NCI-H2081 treated with DMSO at 0.1 percent for 48 hours (cell line): ENCODE results near the gene EEF1AKMT3.

Source experiments
- DNase-seq: peaks from one replicate; lab custom pipeline; 2025; lab: John Stamatoyannopoulos, UW

EEF1AKMT3 gene

DNA sequence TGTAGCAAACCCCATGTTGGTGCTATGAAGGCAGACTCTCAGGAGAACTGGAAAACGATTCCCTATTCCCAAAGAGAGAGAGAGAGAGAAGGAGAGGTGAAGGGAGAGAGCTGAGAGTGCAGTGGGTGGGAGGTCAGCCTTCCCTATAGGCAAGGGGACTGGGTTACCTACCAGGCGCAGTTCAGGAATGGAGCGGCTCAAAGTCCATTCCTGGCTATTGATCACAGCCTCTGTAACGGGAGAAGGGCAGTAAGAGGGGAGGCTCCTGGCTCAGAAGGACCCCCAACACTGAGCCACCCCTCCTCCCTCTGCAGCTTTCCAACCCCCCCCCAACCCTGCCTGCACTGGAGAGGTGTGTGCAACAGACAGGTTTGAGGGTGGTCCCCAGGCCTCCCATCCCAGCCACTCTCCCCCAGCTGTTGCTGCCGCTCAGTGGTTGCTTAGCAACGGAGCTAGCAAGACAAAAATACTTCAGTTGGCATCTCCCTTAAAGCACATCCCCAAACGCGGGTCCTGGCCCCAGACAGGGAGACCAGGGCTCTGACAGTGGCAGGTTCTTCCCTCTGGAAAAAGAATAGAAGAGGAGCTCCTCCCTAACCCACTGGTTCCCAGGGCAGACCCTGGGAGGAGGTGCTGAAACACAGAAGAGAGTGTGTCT is 37.1 kb upstream of the EEF1AKMT3 start:
- DNase-seq, result no peak

DNA sequence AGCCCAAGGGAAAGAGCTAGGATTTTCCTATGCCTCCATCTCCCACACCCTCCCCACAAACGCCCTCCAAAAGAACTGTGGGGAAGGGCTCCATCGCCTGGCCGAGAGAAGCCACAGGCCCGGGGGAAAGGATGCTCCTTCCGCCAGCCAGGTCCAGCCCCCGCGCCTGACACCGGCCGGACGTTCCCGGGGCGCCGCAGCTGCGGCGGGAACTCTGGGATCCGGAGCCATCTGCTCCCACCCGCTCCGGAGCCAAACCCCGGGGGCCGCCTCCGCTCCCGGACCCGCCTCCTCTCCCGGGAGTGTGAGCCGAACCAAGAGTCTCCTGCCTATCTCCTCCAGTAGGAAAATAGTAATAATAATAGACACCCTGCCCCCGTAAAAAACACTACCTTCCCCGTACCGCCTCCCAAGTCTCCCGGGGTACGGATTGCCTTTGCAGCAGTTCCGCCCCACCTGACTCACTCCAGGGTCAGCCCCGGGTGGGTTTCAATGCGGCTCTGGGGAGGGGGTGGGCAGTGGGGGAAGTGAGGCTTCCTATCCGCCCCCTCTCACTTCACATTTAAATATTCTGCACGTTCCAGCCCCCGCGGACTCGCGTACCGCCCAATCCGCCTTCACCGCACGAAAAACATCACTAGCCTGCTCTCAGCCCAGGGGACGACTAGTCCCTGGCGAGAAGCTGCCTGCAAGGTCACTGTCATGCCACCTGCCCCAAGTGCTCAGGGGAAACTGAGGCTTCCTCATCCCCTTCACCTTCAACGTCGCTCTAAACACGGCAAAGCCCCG is 36.3 kb upstream of the EEF1AKMT3 start:
- DNase-seq, result no peak

GRCh38 chr12:57736741-57737466 is 35.5 kb upstream of the EEF1AKMT3 start:
- no peak for DNase-seq

GRCh38 chr12:57737467-57738460 is 34.6 kb upstream of the EEF1AKMT3 start:
- no peak for DNase-seq

DNA sequence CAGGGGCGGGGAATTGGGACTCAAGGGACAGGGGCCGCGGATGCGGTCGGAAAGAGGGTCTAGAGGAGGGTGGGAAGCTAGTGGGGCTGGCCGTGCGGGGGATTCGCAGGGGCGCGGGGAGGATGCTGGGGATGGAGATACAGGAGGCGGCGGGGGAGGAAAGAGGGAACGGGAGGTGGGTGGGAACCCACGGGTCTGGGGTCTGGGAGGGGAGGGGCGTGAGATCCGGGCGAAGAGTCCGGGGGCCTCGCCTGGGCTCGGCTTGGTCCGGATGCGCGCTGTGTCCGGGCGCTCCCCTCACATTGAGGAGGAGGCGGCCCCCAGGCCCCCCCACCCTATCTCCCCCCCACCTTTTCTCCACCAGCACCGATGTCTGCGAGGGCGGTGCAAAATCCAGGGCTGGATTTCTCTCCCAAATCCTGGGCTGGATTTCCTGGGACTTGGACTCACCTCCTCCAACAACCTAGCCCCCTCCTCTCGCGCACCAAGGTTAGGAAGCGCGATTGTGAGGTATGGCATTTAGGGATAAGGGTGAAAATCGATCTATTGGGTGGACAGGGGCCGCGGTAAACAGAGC is 33.7 kb upstream of the EEF1AKMT3 start, which contains the start of gene AGAP2:
Gene AGAP2 (minus strand): TSS at position 82 of the 577 bp plus-strand sequence. CDS start 496 bp downstream, outside the sequence.
- no peak for DNase-seq

- DNase-seq, result no peak
Measured at GRCh38 chr12:57739387-57739786, 33.0 kb upstream of the EEF1AKMT3 start.

GRCh38 chr12:57739914-57740538 is 32.4 kb upstream of the EEF1AKMT3 start:
- no peak for DNase-seq

- no peak for DNase-seq
Measured at GRCh38 chr12:57740656-57741412, 31.6 kb upstream of the EEF1AKMT3 start.

DNA sequence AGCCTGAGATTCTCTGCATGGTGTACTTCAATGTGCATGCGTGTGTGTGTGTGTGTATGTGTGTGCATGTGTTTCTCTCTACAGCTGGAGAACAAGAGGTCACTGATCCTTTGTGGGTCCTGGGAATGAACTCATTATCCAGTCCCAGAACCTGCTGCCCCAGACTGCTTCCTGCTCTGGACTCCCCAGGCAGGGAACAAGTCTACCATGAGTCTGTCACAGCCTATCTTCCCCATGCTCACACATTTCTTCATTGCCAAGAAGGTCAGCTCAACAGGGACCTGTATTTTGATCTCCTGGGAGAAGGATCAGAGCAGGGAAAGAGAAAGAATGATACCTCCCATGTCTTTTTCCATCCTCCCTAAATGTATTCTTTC is 31.0 kb upstream of the EEF1AKMT3 start:
- no peak for DNase-seq

DNA sequence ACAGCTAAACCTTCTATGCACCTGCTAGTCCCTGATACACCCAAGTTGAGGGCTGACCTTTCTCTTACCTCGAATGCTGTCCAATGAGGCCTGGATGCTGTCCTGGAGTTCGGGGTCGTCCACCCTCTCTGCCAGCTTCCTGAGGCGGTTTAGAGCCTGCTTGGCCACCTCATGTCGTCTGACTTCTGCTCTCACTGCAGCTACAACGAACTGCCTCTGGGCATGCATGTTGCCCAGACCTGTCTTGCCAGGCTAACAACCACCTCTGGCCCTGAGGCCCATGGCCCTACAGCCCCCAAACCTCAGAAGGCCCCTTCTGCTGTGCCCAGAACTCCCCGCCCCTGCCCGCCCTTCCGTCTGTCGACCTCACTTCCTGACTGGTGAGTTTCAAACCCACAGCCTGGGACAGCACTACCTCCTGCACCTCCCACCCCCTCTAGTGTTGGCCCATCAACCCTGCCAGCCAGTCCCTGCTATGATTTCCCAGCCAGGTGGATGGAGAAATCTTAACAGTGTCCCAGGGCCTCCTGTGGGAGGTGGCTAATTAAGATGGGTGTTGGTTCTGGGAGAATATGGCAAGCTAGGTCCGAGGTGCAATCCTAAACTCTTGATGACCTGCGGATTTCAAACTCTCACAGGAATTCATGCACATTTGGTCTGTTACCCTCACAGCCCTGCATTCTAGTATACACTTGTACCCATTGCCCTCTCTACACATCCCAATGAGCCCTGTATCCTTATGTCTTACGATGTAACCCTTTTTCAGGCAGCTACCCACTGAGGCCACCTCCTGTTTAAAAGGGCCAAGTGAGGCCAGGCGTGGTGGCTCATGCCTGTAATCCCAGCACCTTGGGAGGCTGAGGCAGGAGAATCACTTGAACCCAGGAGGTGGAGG is 30.3 kb upstream of the EEF1AKMT3 start:
- DNase-seq, result no peak

GRCh38 chr12:57743769-57744168 is 28.6 kb upstream of the EEF1AKMT3 start:
- DNase-seq, result no peak

DNA sequence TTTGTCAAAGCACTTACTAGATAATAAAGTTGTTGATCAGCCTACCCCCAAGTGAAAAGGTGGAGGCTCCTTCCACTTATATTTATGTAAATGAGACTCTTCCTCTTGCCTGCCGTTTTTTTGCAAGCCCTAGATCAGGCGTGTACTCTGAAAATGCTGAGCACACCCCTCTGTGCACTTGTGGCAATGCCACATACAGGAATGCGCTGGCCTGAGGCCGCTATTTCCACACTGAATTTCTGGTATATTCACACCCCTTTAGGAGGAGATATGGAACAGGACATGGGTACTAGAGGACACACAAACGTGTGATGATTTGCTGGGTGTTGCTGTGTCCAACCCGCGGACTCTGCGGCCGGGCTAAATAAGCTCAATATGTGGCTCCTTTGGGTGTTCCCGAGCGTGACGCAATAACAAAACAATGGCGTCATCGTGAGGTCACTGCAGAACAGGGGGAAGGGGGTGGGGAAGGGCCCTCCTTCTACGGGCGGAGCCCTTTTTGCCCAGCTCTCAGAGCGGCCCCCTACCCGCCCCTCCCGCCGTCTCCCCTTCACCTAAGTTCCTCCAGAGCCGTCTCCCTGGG is 28.1 kb upstream of the EEF1AKMT3 start:
- DNase-seq, result no peak

GRCh38 chr12:57744777-57745484 is 27.5 kb upstream of the EEF1AKMT3 start, which contains the start of gene TSPAN31:
Gene TSPAN31 (plus strand): TSS chr12:57745039. CDS start chr12:57745155, 116 bp downstream.
- DNase-seq, result peak; percentile 92

DNA sequence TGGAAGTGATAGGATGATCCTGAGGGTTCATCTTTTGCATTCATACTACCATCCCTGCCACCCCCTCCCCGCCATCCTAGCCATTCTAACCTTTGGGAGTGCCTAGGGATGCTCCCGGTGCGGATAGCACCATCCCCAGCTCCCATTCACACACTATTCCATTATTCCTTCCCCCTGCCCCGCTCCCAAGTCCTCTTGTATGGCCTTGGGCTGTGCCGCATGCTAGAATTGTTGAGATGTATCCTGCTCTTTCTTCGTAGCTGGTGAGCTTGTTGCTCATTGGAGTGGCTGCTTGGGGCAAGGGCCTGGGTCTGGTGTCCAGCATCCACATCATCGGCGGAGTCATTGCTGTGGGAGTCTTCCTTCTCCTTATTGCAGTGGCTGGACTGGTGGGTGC is 26.9 kb upstream of the EEF1AKMT3 start:
- no peak for DNase-seq

DNA sequence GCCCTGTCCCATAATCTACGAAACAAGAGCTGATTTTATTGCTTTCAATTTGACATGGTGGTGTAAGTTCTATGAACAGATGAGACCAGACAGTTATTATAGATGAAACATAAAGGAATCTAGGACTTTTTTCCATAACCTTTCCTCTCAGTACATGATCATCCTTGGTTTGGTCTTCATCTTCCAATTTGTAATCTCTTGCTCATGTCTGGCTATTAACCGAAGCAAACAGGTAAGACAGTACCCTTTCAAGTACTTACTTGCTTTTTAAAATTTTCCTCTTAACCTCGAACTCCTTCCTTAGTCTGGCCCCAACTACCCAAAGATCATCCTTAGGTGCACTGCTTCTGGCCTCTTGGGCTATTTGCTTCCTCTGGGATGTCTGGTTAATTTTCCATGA is 26.4 kb upstream of the EEF1AKMT3 start:
- no peak for DNase-seq

- DNase-seq, result no peak
Measured at GRCh38 chr12:57749061-57749460, 23.4 kb upstream of the EEF1AKMT3 start.

GRCh38 chr12:57750561-57751431 is 21.6 kb upstream of the EEF1AKMT3 start:
- DNase-seq, result no peak
